ENCODE data around the gene ROR1. TPM values are rescaled to one million over a fixed set of nuclear protein-coding genes. Genes with fewer than 3 reads are reported as not detected.

Gene ROR1
- total RNA-seq, 8 experiments from 2014 or later = 1.2 to 15.7 (median 2.7) TPM

- H3K27ac ChIP-seq = no peak overlapping the region
- H3K4me3 ChIP-seq = no peak overlapping the region
- no peak for ATAC-seq (replicated peaks in 6 of 8)
- in situ Hi-C loops (cut with MboI; ENCODE audit: low pct_unique_long_range_greater_than_20kb in 2 of 9, low sequenced_read_pairs in 9 of 9, unreplicated experiment in 9 of 9) = loop anchor here in 5 of 9 experiments (10.0 to 25.0 kb wide), 5 partner anchors 203 to 453 kb away; partner anchors contain the start of gene ROR1 (in 1 of the 5)
- WGBS, 10 experiments = 84 to 97% (median 96%) methylated on average over 3 to 10 of the region's 10 CpGs
- H3K4me1 ChIP-seq (replicated peaks in 1 of 2) = no peaks in the 10 kb centered on the region
These were observed 366.1 kb downstream of the ROR1 start for GRCh38 chr1:64139877-64140276.

- Histone ChIP-seq H3K4me3 (no peak overlapping the region), H3K27ac (no peak overlapping the region), H3K4me1 (replicated peaks in 1 of 2) (no peaks in the 10 kb centered on the region)
- in situ Hi-C loops (cut with MboI; ENCODE audit: low pct_unique_long_range_greater_than_20kb in 2 of 9, low sequenced_read_pairs in 9 of 9, unreplicated experiment in 9 of 9) = loop anchor here in 5 of 9 experiments (25.0 kb wide), 4 partner anchors 203 to 453 kb away; no protein-coding TSS in a partner anchor
- ATAC-seq (replicated peaks in 6 of 8) = no peak
- WGBS, 10 experiments = 54 to 100% (median 83%) methylated on average over 2 of the region's 2 CpGs; no CpG with 5 or more reads in 1 of the 10 experiments
These were observed 366.8 kb downstream of the ROR1 start for GRCh38 chr1:64140596-64140995.

- peaks cover 0 to 6% of the 10 kb centered on the region in 2 donors for H3K4me1 ChIP-seq (replicated peaks in 1 of 2)
- H3K4me3 ChIP-seq = no peak overlapping the region
- in situ Hi-C loops (cut with MboI; ENCODE audit: low pct_unique_long_range_greater_than_20kb in 2 of 9, low sequenced_read_pairs in 9 of 9, unreplicated experiment in 9 of 9) = loop anchor here in 5 of 9 experiments (25.0 kb wide), 4 partner anchors 210 to 460 kb away; no protein-coding TSS in a partner anchor
- WGBS, 10 experiments = 55 to 100% (median 83%) methylated on average over 1 to 5 of the region's 5 CpGs; no CpG with 5 or more reads in 2 of the 10 experiments
- ATAC-seq (replicated peaks in 6 of 8) = peak in 3 of 8 experiments; percentile 57 to 65 (median 60)
- no peak overlapping the region for H3K27ac ChIP-seq
These were observed 373.4 kb downstream of the ROR1 start for GRCh38 chr1:64147045-64147724.

GRCh38 chr1:64147759-64148158 lies 373.9 kb downstream of the ROR1 start:
- no peak for ATAC-seq (replicated peaks in 6 of 8)
- WGBS, 10 experiments = 0 to 100% (median 63%) methylated on average over 1 of the region's 1 CpG; no CpG with 5 or more reads in 5 of the 10 experiments
- in situ Hi-C loops (cut with MboI; ENCODE audit: low pct_unique_long_range_greater_than_20kb in 2 of 9, low sequenced_read_pairs in 9 of 9, unreplicated experiment in 9 of 9) = loop anchor here in 5 of 9 experiments (25.0 kb wide), 4 partner anchors 210 to 460 kb away; no protein-coding TSS in a partner anchor
- H3K4me1 ChIP-seq (replicated peaks in 1 of 2) = peaks cover 0 to 6% of the 10 kb centered on the region in 2 donors
- no peak overlapping the region for H3K27ac ChIP-seq
- no peak overlapping the region for H3K4me3 ChIP-seq

GRCh38 chr1:64150266-64150665 lies 376.4 kb downstream of the ROR1 start:
- WGBS, 10 experiments = 25 to 100% (median 87%) methylated on average over 1 to 4 of the region's 4 CpGs
- in situ Hi-C loops (cut with MboI; ENCODE audit: low pct_unique_long_range_greater_than_20kb in 2 of 9, low sequenced_read_pairs in 9 of 9, unreplicated experiment in 9 of 9) = no loop called here
- Histone ChIP-seq H3K4me1 (replicated peaks in 1 of 2) (peaks cover 0 to 6% of the 10 kb centered on the region in 2 donors), H3K27ac (no peak overlapping the region), H3K4me3 (no peak overlapping the region)
- no peak for ATAC-seq (replicated peaks in 6 of 8)

- ATAC-seq (replicated peaks in 6 of 8) = no peak
- peaks cover 0 to 6% of the 10 kb centered on the region in 2 donors for H3K4me1 ChIP-seq (replicated peaks in 1 of 2)
- 64 to 100% (median 97%) methylated on average over 1 to 2 of the region's 2 CpGs; no CpG with 5 or more reads in 4 of the 10 experiments for WGBS, 10 experiments
- H3K27ac ChIP-seq = no peak overlapping the region
- in situ Hi-C loops (cut with MboI; ENCODE audit: low pct_unique_long_range_greater_than_20kb in 2 of 9, low sequenced_read_pairs in 9 of 9, unreplicated experiment in 9 of 9) = no loop called here
- no peak overlapping the region for H3K4me3 ChIP-seq
These were observed 377.0 kb downstream of the ROR1 start for GRCh38 chr1:64150729-64151230.

GRCh38 chr1:64155278-64155677 lies 381.5 kb downstream of the ROR1 start:
- Histone ChIP-seq H3K27ac (no peak overlapping the region), H3K4me1 (replicated peaks in 1 of 2) (no peaks in the 10 kb centered on the region), H3K4me3 (no peak overlapping the region)
- WGBS, 10 experiments = 0 to 71% (median 28%) methylated on average over 1 of the region's 1 CpG; no CpG with 5 or more reads in 5 of the 10 experiments
- peak in 3 of 8 experiments; percentile 23 to 54 (median 27) for ATAC-seq (replicated peaks in 6 of 8)
- in situ Hi-C loops (cut with MboI; ENCODE audit: low pct_unique_long_range_greater_than_20kb in 2 of 9, low sequenced_read_pairs in 9 of 9, unreplicated experiment in 9 of 9) = no loop called here

GRCh38 chr1:64161357-64161941 lies 387.6 kb downstream of the ROR1 start:
- H3K27ac ChIP-seq = no peak overlapping the region
- 11 to 100% (median 82%) methylated on average over 1 of the region's 1 CpG; no CpG with 5 or more reads in 1 of the 10 experiments for WGBS, 10 experiments
- H3K4me3 ChIP-seq = no peak overlapping the region
- H3K4me1 ChIP-seq (replicated peaks in 1 of 2) = no peaks in the 10 kb centered on the region
- in situ Hi-C loops (cut with MboI; ENCODE audit: low pct_unique_long_range_greater_than_20kb in 2 of 9, low sequenced_read_pairs in 9 of 9, unreplicated experiment in 9 of 9) = no loop called here
- peak in 1 of 8 experiments; percentile 63 for ATAC-seq (replicated peaks in 6 of 8)

GRCh38 chr1:64162151-64162550 lies 388.3 kb downstream of the ROR1 start:
- Histone ChIP-seq H3K4me1 (replicated peaks in 1 of 2) (no peaks in the 10 kb centered on the region), H3K27ac (no peak overlapping the region), H3K4me3 (no peak overlapping the region)
- in situ Hi-C loops (cut with MboI; ENCODE audit: low pct_unique_long_range_greater_than_20kb in 2 of 9, low sequenced_read_pairs in 9 of 9, unreplicated experiment in 9 of 9) = no loop called here
- WGBS, 10 experiments = 83 to 100% (median 90%) methylated on average over 2 to 6 of the region's 6 CpGs; no CpG with 5 or more reads in 1 of the 10 experiments
- no peak for ATAC-seq (replicated peaks in 6 of 8)

- ATAC-seq (replicated peaks in 6 of 8) = no peak
- H3K27ac ChIP-seq = no peak overlapping the region
- in situ Hi-C loops (cut with MboI; ENCODE audit: low pct_unique_long_range_greater_than_20kb in 2 of 9, low sequenced_read_pairs in 9 of 9, unreplicated experiment in 9 of 9) = no loop called here
- WGBS, 10 experiments = 100% methylated on average over 1 of the region's 1 CpG; no CpG with 5 or more reads in 8 of the 10 experiments
- H3K4me3 ChIP-seq = no peak overlapping the region
- H3K4me1 ChIP-seq (replicated peaks in 1 of 2) = no peaks in the 10 kb centered on the region
These were observed 389.0 kb downstream of the ROR1 start for GRCh38 chr1:64162804-64163203.

GRCh38 chr1:64163431-64163830 lies 389.6 kb downstream of the ROR1 start:
- H3K4me3 ChIP-seq = no peak overlapping the region
- H3K4me1 ChIP-seq (replicated peaks in 1 of 2) = no peaks in the 10 kb centered on the region
- in situ Hi-C loops (cut with MboI; ENCODE audit: low pct_unique_long_range_greater_than_20kb in 2 of 9, low sequenced_read_pairs in 9 of 9, unreplicated experiment in 9 of 9) = no loop called here
- no peak for ATAC-seq (replicated peaks in 6 of 8)
- H3K27ac ChIP-seq = no peak overlapping the region
- 17 to 96% (median 80%) methylated on average over 1 to 4 of the region's 4 CpGs; no CpG with 5 or more reads in 1 of the 10 experiments for WGBS, 10 experiments

- 14 to 100% (median 89%) methylated on average over 1 of the region's 1 CpG; no CpG with 5 or more reads in 1 of the 10 experiments for WGBS, 10 experiments
- H3K27ac ChIP-seq = no peak overlapping the region
- peak in 2 of 8 experiments; percentile 29 to 32 for ATAC-seq (replicated peaks in 6 of 8)
- no peak overlapping the region for H3K4me3 ChIP-seq
- in situ Hi-C loops (cut with MboI; ENCODE audit: low pct_unique_long_range_greater_than_20kb in 2 of 9, low sequenced_read_pairs in 9 of 9, unreplicated experiment in 9 of 9) = no loop called here
- no peaks in the 10 kb centered on the region for H3K4me1 ChIP-seq (replicated peaks in 1 of 2)
These were observed 390.2 kb downstream of the ROR1 start for GRCh38 chr1:64163970-64164369.

GRCh38 chr1:64166629-64167028 lies 392.8 kb downstream of the ROR1 start:
- 40 to 96% (median 72%) methylated on average over 1 to 3 of the region's 3 CpGs; no CpG with 5 or more reads in 1 of the 10 experiments for WGBS, 10 experiments
- in situ Hi-C loops (cut with MboI; ENCODE audit: low pct_unique_long_range_greater_than_20kb in 2 of 9, low sequenced_read_pairs in 9 of 9, unreplicated experiment in 9 of 9) = no loop called here
- Histone ChIP-seq H3K27ac (no peak overlapping the region), H3K4me1 (replicated peaks in 1 of 2) (no peaks in the 10 kb centered on the region), H3K4me3 (no peak overlapping the region)
- ATAC-seq (replicated peaks in 6 of 8) = peak in 2 of 8 experiments; percentile 41 to 82
